Prostate gland (tissue), 2 donors: ENCODE data around the gene ADGRG6.

Experiments used
- POLR2A ChIP-seq: fragments of 450-650 bp; IDR thresholded peaks from one replicate; pipeline ENCODE4 v1.6.1; 2016; ENCODE audit warnings: antibody characterized with exemption, mild to moderate bottlenecking
- POLR2AphosphoS5 ChIP-seq: sonication (generic); formaldehyde crosslinking; IDR thresholded peaks from one replicate; pipeline ENCODE4 v1.6.1; 2017; ENCODE audit warnings: antibody characterized with exemption
- TF ChIP-seq, protein P1 (sequence below), 4 experiments: fragments of 200-600 bp in 2 of 4; fragments of 450-650 bp in 2 of 4; sonication (generic) in 2 of 4; IDR thresholded peaks; 1 replicate in 3 of 4; 2 replicates in 1 of 4; pipeline ENCODE4 v1.5.1; 2016 to 2019; ENCODE audit warnings: antibody characterized with exemption in 4 of 4, mild to moderate bottlenecking in 2 of 4, moderate library complexity in 2 of 4

DNA sequence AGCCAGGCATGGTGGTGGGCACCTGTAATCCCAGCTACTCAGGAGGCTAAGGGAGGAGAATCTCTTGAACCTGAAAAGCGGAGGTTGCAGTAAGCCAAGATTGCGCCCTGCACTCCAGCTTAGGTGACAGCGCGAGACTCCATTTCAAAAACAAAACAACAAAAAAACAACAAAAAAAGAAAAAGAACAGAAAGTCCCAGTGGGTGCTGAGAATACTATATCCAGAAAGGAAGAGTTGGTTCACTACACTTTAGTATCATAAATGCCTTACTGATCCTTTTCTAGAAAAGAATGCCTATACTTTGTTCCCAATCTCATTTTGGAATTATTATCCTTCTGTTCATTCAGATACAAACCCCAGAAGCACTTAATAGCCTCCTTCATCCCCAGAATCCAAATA lies 20.9 kb upstream of the ADGRG6 start:
- TF ChIP-seq, protein P1, sequence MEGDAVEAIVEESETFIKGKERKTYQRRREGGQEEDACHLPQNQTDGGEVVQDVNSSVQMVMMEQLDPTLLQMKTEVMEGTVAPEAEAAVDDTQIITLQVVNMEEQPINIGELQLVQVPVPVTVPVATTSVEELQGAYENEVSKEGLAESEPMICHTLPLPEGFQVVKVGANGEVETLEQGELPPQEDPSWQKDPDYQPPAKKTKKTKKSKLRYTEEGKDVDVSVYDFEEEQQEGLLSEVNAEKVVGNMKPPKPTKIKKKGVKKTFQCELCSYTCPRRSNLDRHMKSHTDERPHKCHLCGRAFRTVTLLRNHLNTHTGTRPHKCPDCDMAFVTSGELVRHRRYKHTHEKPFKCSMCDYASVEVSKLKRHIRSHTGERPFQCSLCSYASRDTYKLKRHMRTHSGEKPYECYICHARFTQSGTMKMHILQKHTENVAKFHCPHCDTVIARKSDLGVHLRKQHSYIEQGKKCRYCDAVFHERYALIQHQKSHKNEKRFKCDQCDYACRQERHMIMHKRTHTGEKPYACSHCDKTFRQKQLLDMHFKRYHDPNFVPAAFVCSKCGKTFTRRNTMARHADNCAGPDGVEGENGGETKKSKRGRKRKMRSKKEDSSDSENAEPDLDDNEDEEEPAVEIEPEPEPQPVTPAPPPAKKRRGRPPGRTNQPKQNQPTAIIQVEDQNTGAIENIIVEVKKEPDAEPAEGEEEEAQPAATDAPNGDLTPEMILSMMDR (IDR thresholded peaks at IDR 0.05), result no peak
- no peak for TF ChIP-seq POLR2AphosphoS5
- no peak for TF ChIP-seq POLR2A
